ENCODE data around the gene LTO1. TPM values are rescaled to one million over a fixed set of nuclear protein-coding genes. Genes with fewer than 3 reads are reported as not detected.
A peak's percentile ranks its signal among the peaks of the same experiment; 100 is the strongest.

The LTO1 gene
- total and polyA plus RNA-seq, 2 of the 13 experiments (the other 11 are each of a cell fraction or from before 2014, with no cell fraction given), result 11.8 to 15.0 TPM

- TF ChIP-seq ARID4A (CRISPR knock-in tag; IDR thresholded peaks at IDR 0.05; ENCODE audit: borderline replicate concordance), result peak; percentile 31; the same call in 1 of the 2 replicates
- TF ChIP-seq ZNF12 (CRISPR knock-in tag; IDR thresholded peaks at IDR 0.05), result no peak
- no peak for TF ChIP-seq ZNF274 (CRISPR knock-in tag; IDR thresholded peaks at IDR 0.05)
- TF ChIP-seq MXD3 (CRISPR knock-in tag; IDR thresholded peaks at IDR 0.05), result no peak
- TF ChIP-seq ZNF367 (CRISPR knock-in tag; IDR thresholded peaks at IDR 0.05; ENCODE audit: borderline replicate concordance), result no peak
- no peak for TF ChIP-seq SP5 (CRISPR knock-in tag; IDR thresholded peaks at IDR 0.05; ENCODE audit: borderline replicate concordance, low read depth)
- no peak for TF ChIP-seq SIX4 (CRISPR knock-in tag; IDR thresholded peaks at IDR 0.05)
- no peak for TF ChIP-seq ZNF225 (CRISPR knock-in tag; IDR thresholded peaks at IDR 0.05)
- no peak for TF ChIP-seq MBD4 (IDR thresholded peaks at IDR 0.05; ENCODE audit: borderline replicate concordance, low read length)
- TF ChIP-seq ZMAT3 (CRISPR knock-in tag; conservative IDR thresholded peaks at IDR 0.05), result no peak
- TF ChIP-seq ZNF414 (CRISPR knock-in tag; IDR thresholded peaks at IDR 0.05), result peak; percentile 16; the same call in 1 of the 2 replicates
- TF ChIP-seq GMEB2 (CRISPR knock-in tag; IDR thresholded peaks at IDR 0.05; ENCODE audit: low read depth), result no peak
- 0 out of 2 replicates have a peak, but pooled peaks have one; percentile 20 for TF ChIP-seq SMAD1 (CRISPR knock-in tag; IDR thresholded peaks at IDR 0.05; ENCODE audit: borderline replicate concordance, low read depth)
- TF ChIP-seq GFI1 (CRISPR knock-in tag; IDR thresholded peaks at IDR 0.05; ENCODE audit: borderline replicate concordance), result no peak
- no peak for TF ChIP-seq ZMYM2 (CRISPR knock-in tag; IDR thresholded peaks at IDR 0.05)
- TF ChIP-seq ZNF431 (CRISPR knock-in tag; IDR thresholded peaks at IDR 0.05; ENCODE audit: borderline replicate concordance, low read depth), result no peak
- peak; percentile 16 for TF ChIP-seq AGO2 (optimal IDR thresholded peaks at IDR 0.05; ENCODE audit: low read depth, low read length)
- no peak for TF ChIP-seq ZNF784 (CRISPR knock-in tag; IDR thresholded peaks at IDR 0.05; ENCODE audit: borderline replicate concordance)
- no peak for TF ChIP-seq DNMT1 (CRISPR knock-in tag; IDR thresholded peaks at IDR 0.05)
- TF ChIP-seq EP300 (IDR thresholded peaks at IDR 0.05; ENCODE audit: low read depth in 2 of 2, low read length in 2 of 2), result no peak
- TF ChIP-seq EP300 (CRISPR knock-in tag; IDR thresholded peaks at IDR 0.05; ENCODE audit: borderline replicate concordance), result no peak
- TF ChIP-seq SP1 (IDR thresholded peaks at IDR 0.05), result no peak
- 0 out of 2 replicates have a peak, but pooled peaks have one; percentile 4 for TF ChIP-seq SP1 (CRISPR knock-in tag; IDR thresholded peaks at IDR 0.05)
- 0 out of 2 replicates have a peak, but pooled peaks have one; percentile 3 for TF ChIP-seq ZMYM4 (CRISPR knock-in tag; IDR thresholded peaks at IDR 0.05)
- no peak for TF ChIP-seq PAF1 (CRISPR knock-in tag; IDR thresholded peaks at IDR 0.05)
Measured at GRCh38 chr11:69643646-69644045, 31.5 kb downstream of the LTO1 start (continued).

Data from HepG2 (cell line).